ENCODE results near the gene MUC22.
"Not testable (repeated sequence)": the region's sequence is repeated elsewhere in the genome, so short reads cannot be mapped to it uniquely, and the experiment has no call there.

MUC22 gene

DNA sequence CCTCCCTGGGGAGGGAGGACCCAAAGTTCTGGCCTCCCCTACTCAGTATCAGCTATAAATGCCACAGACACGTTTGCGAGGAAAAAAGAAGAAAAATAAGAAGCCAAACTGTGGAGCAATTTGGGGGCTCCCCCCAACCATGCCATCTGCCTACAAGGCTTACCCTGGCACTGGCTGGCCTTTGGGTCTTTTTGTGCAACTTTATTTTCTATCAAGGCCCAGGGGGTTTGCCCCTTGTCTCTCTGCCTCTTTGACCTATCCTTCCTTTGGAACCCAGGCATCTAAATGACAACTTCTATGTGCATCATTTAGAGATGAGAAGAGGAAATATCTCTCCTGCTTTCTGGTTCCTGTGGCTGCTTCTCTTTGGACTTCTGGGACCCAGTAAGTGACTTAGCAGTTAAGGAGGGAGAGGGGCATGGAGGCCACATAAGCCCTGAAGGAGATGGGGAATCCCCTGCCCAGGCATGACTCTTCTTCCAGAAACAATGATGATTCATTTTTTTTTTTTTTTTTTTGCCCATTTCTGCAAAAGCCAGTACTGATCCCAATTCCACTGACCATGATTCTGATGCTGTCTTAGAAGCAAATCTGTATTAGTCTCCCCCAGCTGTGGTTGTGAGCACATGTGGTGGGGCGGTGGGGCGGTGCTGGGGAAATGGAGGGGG is at the start of gene MUC22:
TSS of gene MUC22 (plus strand) at position 82 of the 668 bp plus-strand sequence. CDS start at position 315, 233 bp downstream.
- DNase-seq (ENCODE audit: low read depth in 2 of 2): no peak

- DNase-seq (ENCODE audit: low read depth in 2 of 2): no peak
Measured at GRCh38 chr6:30960907-30961673, 49.2 kb upstream of the MUC22 start.

GRCh38 chr6:30962716-30963115 is 47.6 kb upstream of the MUC22 start:
- DNase-seq (ENCODE audit: low read depth in 2 of 2): no peak

- DNase-seq (ENCODE audit: low read depth in 2 of 2): no peak
Measured at GRCh38 chr6:30963641-30964040, 46.6 kb upstream of the MUC22 start.

DNA sequence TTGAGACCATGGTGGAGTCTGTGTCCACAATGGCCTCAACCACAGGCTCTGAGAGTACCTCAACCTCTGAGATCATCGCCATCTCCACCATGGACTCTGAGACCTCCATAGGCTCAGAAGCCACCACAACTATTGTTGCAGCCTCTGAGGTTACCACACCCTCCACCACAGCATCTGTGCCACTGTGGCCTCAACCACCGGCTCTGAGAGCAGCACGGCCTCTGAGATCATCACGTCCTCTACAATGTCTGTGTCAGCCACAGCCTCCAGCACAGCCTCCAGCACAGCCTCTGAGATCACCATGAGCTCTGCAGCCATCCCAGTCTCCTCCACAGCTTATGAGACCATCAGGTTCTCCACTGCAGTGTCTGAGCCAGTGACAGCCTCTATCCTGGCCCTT is 46.2 kb upstream of the MUC22 start:
- DNase-seq (ENCODE audit: low read depth in 2 of 2): no peak

DNA sequence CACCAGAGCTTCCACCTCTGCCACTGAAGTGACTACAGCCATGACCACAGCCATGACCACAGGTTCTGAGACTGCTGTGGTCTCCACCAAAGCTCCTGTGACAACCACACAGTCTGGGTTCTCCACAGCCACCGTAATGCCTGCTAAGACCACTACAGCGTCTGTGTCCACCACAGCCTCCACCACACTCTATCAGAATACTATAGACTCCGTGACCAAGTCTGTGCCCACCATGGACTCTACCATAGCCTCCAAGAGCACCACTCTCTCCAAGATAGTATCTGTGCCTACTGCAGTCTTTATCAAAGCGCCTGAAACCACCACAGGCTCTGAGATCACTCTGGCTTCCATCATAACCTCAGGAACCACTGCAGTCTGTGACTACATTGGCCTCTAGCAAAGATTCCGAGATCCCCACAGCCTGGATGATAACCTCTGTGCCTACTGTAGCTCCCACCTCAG is 45.1 kb upstream of the MUC22 start:
- no peak for DNase-seq (ENCODE audit: low read depth in 2 of 2)

DNA sequence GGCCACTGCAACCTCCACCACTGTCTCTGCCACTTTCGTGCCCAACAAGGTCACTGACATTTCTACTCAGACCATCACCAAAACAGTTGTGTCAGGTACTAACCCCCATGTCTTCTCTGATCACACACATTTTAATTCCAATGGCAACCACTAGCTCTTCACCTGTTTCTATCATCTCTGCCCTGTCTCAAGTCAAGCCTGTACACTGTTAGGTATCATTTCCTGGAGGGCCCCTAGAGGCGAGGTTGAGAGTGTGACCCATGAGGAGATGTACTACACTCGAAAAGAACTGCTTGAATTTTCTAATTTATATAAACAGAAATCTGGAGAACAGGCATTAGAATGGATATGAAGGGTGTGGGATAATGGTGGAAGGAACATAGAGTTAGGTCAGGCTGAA is 44.1 kb upstream of the MUC22 start:
- DNase-seq (ENCODE audit: low read depth in 2 of 2): no peak

DNA sequence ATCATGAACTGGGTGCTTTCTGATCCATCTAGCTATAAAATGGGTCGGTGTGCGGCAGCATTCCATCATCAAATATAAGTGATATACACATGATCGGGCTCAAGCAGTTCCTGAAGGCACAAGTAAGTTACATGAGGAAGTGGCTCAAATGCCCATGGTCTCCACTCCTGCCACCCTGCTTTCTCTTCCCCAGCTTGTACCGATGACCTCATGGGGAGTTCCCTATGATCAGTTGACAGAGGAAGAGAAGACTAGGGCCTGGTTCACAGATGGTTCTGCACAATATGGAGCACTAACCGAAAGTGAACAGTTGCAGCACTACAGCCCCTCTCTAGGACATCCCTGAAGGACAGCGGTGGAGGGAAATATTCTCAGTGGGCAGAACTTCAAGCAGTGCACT is 41.1 kb upstream of the MUC22 start:
- DNase-seq (ENCODE audit: low read depth in 2 of 2): not testable (repeated sequence)

DNA sequence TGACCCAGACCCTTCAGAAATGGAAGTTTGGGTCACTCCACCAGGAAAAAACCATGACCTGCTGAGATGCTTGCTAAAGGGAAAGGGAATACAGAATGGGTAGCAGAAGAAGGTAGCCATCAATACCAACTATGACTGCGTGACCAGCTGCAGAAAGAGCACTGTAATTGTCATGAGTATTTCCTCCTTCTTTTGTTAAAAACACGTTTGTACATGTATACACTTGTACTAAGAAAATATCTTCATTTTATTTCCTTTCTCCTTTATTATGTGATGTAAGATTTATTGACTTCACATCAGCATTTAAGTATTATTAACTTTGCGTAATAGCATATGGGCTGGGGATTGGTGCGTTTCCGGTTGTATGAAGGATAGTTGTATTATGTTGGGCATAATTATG is 39.3 kb upstream of the MUC22 start:
- no peak for DNase-seq (ENCODE audit: low read depth in 2 of 2)

- no peak for DNase-seq (ENCODE audit: low read depth in 2 of 2)
Measured at GRCh38 chr6:30972816-30973215, 37.5 kb upstream of the MUC22 start.

GRCh38 chr6:30974490-30975252 is 35.6 kb upstream of the MUC22 start:
- DNase-seq (ENCODE audit: low read depth in 2 of 2): no peak

DNA sequence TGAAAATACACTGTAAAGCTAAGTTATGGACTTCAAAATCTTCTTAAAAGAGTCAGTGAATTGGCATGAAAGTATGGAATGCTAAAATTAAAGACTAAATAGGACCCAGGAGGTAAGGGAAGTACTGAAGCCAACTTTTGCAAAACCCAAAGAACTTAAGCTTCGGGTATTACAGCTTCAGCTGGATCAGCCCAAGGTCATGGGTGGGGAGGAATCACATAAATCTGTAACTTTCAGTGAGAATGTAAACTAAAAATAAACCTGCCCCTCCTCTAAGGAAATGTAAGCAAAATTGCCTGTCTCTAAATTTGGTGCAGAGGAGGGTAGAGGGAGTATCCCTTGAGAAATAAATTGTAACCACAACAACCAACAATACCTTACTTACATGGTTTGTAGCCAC is 31.1 kb upstream of the MUC22 start:
- no peak for DNase-seq (ENCODE audit: low read depth in 2 of 2)

DNA sequence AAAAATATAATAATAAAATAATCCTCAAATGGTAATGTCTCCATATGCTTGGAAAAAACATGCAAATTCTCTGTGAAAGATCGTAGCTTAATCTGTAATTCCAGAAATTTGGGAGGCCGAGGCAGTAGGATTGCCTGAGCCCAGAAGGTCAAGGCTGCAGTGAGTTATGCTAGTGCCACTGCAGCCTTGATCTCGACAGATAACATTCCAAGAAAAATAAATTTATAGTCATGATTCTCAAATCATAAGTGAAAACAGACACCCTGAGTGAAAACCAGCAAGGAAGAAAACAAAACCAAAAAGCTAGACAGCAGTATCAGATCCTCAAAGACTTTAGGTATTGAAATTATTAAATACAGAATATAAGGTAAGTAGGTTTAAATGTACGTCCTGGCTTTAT is 30.6 kb upstream of the MUC22 start:
- no peak for DNase-seq (ENCODE audit: low read depth in 2 of 2)

DNA sequence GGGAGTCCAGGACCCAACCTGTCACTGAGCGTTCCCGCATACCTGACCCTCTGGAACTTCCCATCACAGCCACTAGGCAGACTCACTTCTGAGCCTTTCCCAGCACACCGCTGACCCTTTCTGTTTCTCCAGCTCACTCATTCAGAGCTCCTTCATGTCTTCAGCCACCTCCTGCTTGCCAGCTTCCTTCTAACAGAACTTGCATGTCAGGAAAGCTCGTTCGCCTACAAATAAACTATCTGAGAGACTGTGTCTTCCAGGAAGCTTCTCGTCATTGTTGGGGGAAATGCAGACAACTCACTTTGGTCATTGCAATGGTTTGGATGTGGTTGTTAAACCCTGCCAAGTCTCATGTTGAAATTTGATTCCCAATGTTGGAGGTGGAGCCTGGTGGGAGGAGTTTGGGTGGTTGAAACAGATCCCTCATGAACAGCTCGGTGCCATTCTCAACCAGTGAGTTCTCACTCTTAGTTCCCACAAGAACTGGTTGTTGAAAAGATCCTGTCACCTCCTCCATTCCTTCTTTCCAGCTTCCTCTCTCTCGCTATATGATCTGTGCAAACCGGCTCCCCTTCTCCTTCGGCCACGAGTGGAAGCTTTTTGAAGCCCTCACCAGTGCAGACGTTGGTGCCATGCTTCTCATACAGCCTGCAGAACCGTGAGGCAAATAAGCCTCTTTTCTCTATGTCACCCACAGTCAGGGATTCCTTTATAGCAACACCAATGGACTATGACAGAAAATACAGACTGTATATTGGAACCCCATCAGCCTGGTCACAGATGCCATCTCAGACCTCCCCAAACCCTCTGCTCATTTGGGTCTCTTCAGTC is 28.1 kb upstream of the MUC22 start:
- no peak for DNase-seq (ENCODE audit: low read depth in 2 of 2)

DNA sequence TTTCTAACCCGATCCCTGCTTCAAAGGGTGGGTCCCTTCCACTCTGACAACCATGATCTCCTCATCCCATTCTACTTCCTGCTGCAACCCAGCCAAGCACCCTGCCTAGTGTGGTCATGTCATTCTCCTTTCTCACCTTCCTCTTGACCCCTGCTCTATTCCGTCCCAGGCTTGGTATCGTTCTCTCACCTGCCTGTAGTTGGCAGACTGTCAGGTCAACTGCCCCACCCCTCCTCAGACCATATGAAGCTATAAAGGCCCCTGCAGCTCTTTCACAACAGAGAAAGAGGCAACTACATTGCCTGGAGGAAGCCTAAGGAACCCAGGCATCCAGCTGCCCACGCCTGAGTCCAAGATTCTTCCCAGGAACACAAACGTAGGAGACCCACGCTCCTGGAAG is 26.8 kb upstream of the MUC22 start, which contains the start of gene MUC21:
TSS of gene MUC21 (plus strand) at position 280 of the 400 bp plus-strand sequence. CDS start 241 bp downstream, outside the sequence.
- no peak for DNase-seq (ENCODE audit: low read depth in 2 of 2)

DNA sequence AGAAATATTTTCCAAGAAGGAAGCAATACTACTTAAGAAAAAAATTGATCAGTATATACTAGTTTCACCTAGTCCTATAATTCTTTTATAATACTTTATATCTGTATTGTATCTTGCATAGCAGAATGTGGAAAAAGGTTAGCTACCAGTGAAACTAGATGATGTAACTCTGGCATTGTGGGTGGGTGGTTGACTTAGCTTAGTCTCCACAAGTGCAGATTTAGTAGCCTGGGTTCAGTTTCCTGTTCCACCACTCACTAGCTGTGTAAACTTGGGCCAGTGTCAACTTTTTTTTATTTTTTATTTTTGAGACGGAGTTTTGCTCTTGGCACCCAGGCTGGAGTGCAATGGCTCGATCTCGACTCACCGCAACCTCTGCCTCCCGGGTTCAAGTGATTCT is 24.8 kb upstream of the MUC22 start:
- DNase-seq (ENCODE audit: low read depth in 2 of 2): no peak

DNA sequence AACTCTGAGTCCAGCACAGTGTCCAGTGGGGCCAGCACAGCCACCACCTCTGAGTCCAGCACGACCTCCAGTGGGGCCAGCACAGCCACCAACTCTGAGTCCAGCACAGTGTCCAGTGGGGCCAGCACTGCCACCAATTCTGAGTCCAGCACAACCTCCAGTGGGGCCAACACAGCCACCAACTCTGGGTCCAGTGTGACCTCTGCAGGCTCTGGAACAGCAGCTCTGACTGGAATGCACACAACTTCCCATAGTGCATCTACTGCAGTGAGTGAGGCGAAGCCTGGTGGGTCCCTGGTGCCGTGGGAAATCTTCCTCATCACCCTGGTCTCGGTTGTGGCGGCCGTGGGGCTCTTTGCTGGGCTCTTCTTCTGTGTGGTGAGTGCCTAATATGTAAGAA is 23.0 kb upstream of the MUC22 start:
- no peak for DNase-seq (ENCODE audit: low read depth in 2 of 2)

DNA sequence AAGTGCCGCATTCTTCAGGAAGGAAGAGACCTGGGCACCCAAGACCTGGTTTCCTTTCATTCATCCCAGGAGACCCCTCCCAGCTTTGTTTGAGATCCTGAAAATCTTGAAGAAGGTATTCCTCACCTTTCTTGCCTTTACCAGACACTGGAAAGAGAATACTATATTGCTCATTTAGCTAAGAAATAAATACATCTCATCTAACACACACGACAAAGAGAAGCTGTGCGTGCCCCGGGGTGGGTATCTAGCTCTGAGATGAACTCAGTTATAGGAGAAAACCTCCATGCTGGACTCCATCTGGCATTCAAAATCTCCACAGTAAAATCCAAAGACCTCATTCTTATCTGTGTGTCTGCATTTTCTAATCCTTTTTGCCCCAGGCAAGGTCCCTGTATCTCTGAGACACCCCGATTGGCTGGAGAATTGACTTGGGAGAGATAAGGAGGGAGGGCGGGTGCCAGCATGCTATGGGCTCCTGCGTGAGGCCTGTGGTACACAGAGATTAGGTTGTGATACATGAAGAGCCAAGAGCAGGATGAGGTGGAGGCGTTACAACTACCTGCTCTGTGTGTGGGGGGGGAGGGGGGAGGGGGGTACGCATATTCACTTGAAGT is 22.0 kb upstream of the MUC22 start:
- no peak for DNase-seq (ENCODE audit: low read depth in 2 of 2)

DNA sequence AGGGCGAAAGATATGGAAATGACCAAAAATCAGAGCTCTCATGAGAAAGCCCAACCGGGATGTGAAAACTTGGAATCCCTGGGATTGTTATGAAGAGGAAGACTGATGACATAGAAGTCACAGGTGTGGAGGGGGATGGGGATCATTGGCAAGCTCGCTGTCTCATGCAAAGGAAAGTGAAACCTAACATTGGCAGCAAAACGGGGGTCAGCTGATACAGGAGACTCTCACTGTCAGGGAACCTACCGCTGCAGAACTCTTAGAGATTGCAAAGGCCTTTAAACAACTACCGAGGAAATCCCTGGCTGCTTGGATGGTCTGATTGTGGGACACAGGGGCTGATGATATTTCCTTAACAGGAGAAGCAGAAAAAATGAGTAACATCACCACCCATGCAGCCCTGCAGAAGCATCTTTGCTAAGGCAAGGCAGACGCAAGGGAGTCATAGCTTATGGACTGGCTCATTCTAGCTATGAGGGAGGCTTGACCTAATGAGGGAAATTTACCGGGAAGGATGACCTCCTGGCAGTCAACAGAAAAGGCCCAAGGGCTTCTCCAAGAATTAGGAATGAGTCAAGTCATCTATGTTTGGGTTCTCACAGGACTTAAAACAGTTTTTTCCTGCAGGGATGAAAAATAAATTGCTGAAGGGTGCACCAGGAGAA is 19.7 kb upstream of the MUC22 start:
- DNase-seq (ENCODE audit: low read depth in 2 of 2): no peak

- no peak for DNase-seq (ENCODE audit: low read depth in 2 of 2)
Measured at GRCh38 chr6:30991891-30992290, 18.4 kb upstream of the MUC22 start.

DNA sequence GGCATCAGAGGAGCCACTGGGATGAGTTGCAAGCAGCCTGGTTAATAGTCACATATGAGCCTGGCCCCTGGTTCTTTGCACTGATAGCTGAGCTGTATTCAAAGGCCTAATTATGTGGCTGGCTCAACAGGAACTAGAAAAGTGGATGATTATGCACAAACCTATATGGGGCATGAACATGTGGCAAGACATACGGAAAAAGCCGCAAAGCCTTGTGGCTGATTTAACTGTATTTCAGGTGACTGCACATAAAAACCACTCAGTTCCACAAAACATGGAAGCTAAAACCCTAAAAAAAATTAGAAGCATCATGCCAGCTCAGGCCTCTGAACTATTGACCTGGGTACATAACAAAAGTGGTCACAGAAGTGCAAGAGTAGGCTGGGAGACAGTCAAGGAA is 13.0 kb upstream of the MUC22 start:
- DNase-seq (ENCODE audit: low read depth in 2 of 2): no peak
